GM19452 (cell line): Measurements from ENCODE around the gene SPDEF.

ENCODE experiments used
- ATAC-seq: cut with Tn5 transposase; IDR thresholded peaks from one replicate; pipeline ENCODE4 v1.9.1; 2021; ENCODE audit not compliant: unreplicated experiment

The SPDEF gene

DNA sequence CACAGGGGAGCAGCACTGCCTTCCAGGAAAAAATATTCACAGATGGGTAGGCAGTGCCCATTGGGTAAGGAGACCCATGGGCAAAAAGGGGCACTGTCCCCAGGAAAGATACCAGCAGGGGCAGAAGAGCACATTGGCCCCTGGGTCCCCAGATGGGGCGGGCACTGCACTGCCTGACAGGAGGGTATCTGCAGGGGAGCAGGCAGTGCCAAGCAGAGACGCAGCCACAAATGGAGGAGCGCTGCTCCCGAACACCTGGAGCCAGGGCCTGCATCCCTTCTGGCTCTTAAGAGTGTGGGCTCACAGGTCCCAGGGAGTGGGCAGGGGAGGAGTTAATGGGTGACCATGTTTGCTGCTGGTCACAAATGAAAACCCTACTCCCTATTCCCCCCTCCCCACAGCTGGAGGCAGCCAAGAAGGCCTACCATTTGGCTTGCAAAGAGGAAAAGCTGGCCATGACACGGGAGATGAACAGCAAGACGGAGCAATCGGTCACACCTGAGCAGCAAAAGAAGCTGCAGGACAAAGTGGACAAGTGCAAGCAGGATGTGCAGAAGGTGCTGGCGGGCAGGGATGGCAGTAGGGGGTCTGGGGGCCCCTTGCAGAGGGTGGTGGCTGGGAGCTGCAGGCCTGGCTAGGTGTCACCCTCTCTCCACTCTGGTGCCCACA is 27.0 kb downstream of the SPDEF start:
- ATAC-seq = no peak

DNA sequence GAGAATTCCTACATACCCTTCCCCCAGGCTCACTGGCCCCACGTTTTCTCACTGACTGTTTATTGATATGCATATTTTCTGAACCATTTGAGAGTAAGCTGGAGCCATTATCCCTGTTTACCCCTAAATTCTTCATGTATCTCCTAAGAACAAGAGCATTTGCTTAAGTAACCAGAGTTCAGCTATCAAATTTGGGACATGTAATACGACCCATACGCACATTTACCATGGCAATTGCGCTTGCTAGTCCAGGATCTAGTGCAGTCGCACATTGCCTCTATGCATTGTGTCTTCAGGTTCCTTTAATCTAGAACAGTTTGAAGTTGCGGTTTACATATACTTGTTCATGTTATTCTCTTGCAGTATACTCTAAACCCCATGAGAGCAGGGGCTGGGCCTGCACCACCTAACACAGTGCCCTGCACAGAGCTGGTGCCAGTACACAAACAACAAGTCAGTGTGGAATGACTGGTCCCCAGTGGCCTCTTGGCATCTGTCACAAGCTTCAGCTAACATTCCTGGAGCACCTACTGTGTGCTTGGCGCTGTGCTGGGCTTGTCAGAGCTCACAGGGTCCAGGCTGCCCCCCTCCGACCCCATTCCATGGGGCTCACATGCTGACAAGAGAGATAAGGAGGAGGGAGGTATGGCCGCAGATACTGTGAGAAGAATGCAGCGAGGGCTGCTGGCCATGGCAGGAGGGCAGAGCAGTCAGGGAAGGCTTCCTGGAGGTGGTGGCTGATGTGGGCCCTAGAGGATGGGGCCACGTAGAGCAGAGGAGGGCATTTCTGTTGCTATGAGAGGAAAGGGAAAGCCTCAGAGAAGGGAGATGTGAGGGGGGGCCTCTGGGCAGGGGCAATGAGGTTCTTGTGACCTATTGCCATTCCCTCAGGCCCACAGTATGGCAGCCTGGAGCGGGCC is 28.1 kb downstream of the SPDEF start:
- no peak for ATAC-seq

DNA sequence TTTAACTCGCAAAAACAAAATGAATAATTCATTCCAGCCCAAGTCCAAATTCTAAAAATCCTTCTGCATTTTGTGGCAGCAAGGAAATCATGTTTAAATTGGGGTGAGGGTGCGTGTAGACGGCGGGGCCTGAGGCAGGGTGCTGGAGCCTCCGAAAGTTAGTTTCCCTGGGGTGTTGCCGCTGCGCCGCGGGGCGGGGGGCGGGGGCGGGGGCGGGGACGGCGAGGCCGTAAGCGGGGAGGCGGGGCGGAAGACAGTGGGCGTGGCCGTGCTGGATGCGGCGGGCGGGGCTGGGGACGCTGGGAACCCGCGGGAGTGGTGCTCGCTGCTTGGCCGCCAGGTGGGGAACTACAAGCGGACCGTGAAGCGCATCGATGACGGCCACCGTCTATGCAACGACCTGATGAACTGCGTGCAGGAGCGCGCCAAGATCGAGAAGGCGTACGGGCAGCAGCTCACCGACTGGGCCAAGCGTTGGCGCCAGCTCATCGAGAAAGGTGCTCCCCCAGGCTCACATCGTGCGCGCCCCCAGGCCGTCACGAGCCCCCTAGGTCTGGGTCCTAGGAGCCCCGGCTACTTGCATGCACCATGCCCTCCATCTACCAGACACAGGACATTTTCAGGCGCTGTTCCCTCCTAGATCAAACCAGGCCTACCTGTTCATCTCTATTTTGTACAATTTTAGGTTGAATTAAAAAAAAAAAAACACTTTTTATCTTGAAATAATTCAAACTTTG is 29.0 kb downstream of the SPDEF start:
- peak; percentile 77 for ATAC-seq

DNA sequence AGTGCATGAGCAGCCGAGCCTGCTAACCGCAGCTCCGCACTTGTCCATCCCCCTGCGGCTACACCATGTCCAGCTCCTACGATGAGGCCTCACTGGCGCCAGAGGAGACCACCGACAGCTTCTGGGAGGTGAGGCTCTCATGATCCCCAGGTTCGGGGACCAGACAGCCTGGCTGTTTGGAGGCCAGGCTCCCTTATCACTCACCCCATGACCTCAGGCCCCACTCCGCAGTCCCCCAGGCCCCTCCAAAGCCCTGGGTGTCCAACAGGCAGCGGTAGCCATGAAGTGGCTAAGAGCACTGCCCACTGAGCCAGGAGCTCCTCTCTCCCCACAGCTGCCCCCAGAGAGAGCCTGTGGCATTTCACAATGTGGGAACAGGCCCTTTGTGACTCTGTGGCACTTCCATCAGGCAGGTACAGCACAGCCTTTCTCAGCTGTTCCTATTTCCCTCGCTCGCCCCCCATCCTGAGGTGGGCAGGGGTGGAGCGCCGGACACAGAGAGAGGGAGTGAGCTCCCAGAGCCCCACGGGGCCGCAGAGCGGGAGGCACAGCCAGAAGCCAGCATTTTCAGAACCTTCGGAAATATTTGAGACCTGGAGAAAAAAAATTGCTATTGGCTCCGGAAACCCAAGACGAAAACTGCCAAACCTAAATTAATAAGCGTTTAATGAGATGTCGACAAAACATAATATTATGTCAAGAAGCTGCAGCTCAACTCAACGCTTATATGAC is 29.7 kb downstream of the SPDEF start:
- ATAC-seq = no peak

DNA sequence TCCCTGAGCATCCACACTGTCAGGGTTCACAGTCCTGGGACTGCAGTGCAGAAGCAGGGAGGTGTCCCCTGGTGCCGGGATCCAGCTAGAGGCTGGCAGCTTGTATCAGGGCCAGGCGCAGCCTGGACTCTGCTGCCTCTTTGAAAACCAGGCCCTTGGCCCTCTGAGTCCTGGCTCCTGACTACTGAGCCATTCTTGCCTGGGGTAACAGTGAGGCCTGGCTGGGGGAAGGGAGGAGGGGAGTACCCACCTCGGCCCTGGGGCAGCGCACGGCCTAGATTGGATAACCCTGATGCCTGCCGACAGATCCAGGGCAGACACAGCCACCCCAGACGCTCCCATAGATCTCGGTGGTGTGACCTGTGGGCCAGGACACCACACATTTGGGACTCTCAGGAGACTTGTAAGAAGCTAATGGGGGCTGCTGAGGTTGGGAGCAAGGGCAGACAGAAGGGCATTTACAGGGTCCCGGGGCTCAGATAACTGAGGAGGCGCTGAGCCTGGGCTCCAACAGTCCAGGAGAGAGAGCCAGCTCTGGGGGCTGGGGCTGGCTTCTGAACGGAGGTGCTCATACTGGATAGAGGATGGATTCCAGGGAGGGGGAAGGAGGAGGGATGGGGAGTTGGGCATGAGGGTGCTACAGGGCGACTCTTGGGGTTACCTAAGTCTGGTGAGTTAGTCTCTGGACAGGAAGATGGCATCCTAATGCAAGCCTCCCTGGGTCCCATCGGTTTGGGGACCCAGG is 30.5 kb downstream of the SPDEF start:
- ATAC-seq = no peak

DNA sequence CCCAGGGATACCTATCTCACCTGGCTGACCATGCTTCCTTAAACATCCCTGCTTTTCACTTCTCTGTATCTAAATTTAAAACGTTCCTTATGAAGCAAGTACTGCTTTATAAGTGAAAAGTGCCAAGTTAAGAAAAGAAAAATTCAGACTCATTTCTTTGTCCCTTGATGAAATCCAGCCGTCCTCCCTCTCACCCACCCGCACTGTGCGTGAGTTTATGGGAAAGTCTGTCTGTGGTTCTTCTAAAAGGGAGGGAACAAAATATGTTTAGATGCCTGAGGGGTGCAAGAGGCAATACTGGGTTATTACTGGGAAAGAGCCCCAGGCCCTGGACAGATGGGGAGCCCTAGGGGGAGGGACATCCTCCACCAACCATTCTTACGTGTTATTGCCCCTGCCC is 31.2 kb downstream of the SPDEF start:
- ATAC-seq = no peak

DNA sequence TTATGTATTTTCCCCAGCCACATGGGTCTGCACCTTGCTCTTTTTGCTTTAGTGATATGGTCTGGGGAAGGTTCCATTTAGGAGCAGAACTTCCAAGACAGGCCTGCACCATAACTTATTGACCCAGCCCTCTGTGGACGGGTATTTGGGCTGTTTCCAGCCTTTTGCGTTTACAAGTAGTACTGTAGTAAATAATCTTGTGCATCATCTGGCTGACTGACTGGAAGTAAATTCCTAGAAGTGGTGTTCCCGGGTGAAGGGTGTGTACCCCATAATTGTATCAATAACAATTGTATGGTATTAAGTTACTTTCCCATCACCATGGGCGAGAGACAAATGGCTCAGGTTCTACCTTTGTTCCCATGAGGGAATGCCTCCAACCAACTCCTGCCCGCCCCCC is 31.6 kb downstream of the SPDEF start:
- ATAC-seq = no peak

DNA sequence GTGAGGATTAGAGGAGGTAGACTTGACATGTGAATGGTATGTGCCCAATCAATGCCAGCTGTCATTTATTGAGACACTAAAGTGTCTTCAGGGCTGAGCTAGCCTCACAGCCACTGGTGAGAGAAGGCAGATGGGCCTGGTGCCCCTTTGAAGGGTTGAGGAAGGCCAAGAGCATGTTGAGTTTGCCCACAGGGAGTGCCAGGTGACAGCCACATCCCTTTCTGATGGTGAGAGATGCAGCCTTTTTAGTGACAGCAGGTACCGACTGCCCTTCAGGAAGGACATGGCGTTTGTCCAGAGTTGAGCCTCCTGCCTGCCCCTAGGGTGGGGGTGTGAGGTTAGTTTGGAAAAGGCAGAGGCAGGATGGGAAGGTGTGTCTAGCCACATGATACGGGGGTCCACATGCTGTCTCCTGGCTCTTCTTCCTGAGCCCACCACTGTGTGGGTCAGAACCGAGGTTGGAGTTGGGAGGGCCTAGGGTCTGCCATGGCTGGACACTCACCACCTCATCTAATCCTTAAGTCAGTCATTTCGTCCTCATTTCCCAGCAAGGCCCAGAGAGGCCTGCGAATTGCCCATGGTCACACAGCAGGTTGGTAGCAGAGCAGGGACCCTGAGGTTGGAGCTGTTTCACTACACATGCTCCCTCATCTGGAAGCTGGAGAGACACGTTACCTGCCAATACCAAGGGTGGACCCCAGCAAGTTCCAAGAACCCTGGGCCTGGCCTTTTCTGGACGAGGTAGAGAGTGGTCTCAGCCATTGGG is 32.5 kb downstream of the SPDEF start:
- ATAC-seq = no peak

DNA sequence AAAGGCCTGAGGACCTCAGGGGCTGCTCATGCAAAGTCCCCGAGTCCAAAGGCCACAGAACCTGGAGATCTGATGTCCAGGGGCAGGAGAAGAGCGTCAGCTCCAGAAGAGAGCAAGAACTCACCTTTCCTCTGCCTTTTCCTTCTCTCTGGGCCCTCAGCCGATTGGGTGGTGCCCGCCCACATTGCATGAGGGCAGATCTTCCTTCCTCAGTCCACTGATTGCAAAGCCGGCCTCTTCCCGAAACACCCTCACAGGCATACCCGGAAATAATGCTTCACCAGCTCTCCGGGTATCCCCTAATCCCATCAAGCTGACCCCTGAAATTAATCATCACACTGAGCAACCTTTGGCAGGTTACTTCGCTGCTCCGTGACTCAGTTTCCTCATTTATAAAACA is 33.4 kb downstream of the SPDEF start:
- no peak for ATAC-seq

DNA sequence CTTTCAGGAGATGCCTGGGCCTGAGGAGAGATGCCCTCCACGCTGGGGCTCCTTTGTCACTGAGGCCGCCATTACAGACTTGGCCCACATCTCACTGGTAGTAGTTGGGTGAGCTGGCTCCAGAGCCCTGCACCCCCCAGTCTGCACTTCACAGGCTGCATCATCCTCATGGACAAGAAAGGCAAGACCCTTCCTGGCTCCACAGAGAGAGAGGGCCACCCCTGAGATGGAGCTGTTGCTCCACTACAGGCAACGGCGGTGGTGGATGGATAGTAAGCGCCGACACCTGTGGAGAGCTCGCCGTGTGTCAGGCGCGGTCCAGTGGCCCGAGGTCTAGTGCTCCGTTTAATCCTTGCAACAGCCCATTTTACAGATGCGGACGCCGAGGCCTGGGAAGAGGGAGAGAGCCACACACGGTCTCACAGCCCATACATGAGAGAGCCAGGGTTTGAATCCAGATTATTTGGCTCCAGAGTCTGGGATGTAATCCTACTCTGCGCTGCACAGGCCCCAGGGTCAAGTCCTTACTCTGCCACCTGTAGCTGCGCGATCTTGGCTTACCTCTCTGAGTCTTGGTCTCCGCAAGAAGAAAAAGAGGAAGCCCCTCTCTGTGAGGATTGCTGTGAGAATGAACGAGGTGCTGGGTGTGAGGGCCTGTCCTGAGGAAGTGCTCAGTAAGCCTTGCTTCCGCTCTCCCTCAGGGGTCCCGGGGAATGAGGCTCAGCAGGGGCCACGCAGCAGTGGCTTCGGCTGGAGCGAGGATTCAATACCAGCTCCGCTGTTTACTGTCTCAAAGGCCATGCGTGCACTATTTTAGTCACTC is 34.5 kb downstream of the SPDEF start:
- no peak for ATAC-seq

DNA sequence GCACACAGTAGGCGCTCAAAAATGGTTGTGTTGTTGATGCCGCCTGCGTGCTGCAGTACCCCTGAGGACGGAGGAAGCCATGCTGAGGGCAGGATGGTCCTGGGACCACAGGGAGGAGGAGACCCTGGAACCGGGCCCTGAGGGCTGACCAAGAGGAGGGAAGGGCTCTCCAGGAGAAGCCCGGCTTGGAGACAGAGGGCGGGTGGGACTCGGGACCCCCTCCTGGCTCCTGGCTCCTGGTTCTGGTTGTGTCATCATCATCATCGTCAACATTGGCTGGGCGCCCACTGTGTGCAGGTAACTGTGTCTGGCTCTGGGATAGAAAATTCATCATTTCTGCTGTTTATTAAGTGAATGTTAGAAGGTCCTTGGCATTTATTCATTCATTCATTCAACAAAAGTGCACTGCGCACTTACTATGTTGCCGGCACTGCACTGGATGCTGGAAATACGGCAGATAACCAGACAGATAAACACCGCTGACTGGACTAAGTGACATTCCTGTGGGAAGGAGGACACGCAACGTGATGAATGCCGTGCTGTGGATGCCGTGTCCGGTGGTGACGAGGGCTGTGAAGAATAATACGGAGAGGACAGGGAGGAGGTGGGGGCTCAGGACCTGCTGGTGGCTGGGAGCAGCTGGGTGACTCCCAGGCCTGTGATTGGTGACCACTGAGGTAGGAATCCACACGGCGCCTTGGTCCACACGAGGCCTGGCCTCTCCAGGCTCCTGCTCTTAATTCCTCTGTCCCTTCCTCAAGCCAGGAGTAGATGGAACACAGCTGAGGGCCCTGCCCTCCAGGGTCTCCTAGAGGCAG is 35.3 kb downstream of the SPDEF start:
- ATAC-seq = no peak

DNA sequence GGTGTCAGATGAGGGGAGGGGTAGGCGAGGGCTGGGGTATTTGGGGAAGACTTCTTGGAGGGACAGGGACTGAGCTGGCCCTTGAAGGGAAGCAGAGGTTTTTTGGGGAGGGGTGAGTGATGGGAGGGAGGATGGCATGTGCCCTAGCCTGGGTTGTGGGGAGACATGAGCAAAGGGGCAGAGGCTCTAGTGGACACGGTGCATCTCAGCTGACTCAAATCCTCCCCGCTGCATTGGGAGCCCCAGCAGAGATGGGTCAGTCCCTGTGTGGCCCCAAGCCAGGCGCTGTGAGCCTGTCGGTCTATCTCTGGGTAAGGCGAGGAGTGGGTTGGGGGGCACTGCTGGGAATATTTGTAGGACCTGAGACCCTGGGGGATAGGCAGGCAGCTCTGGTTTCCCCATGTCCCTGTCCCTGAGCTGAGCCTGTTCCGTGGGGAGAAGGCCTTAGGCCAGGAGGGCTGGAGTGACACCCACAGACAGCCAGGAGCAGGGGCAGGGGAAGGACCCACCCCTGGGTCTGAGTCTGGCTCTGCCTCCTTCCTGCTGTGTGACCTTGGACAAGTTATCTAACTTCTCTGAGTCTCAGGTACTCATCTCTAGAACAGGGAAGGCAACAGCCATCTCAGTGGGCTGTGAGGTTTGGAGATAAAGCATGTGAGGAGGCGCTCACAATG is 36.0 kb downstream of the SPDEF start:
- ATAC-seq = no peak

DNA sequence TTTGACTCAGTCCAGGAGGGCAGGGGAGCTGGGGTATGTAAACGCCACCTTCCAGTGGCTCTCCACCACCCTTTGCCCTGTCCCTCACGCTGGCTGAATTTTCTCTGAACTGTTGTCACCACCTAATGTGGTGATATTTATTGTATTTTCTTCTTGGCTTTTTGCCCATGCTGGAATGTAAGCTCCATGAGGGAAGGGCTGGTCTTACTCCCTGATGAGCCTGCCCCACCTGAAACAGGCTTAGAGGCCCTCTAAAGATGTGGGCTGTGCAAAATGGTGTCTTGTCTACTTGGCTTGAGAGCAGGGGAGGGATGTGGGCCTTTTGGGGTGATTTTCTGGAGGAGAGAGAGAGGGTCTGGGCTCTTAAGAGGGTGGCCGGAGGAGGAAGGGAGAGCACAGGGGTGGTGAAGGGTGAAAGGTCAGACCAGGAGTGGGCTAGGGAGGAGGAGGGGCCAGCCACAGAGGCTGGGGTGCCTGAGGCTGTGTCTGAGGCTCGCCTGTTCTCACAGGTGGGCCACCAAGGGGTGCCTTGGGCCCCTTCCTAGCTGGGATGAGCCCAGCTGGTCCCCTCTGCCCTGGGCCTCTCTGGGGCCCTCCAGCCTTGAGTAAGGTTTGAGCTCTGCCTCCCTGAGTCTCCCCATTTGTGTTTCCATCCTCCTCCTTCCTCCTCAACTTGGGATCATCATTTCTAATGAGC is 37.3 kb downstream of the SPDEF start:
- ATAC-seq = no peak

DNA sequence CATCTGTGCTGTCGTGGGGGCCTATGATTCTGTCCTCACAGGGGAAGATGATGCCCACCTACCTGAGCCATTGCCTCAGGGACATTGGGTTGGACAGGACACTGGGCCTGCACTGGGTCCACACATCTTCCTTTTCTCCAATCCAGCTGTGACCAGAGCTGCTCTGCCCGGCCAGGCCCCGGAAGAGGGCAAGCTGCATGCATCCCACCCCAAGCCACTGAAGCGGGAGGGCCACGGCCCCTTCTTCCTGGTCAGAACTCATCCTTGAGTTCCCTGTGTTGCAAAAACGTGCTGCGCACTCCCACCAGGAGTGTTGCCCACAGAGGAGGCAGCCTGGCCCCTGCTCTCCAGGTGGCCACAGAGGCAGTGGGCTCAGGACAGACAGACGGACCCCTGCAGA is 38.2 kb downstream of the SPDEF start:
- no peak for ATAC-seq

DNA sequence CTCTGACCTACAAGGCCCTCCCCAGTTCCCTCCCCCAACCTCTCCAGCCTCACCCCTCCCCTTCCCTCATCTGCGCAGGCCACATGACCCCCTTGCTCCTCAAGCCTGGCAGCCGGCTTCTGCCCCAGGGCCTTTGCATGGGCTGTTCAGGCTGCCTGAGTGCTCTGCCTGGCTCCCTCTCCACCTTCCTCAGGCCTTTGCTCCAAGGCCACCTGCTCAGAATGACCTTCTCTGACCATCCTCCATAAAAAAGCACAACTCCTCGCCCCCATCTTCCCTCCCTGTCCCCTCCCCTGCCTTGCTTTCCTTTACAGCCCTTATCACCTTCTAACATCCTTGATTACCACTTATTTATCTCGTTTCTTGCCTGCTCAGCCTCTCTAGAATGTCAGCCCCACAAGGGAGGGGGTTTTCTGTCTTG is 38.7 kb downstream of the SPDEF start:
- ATAC-seq = no peak

DNA sequence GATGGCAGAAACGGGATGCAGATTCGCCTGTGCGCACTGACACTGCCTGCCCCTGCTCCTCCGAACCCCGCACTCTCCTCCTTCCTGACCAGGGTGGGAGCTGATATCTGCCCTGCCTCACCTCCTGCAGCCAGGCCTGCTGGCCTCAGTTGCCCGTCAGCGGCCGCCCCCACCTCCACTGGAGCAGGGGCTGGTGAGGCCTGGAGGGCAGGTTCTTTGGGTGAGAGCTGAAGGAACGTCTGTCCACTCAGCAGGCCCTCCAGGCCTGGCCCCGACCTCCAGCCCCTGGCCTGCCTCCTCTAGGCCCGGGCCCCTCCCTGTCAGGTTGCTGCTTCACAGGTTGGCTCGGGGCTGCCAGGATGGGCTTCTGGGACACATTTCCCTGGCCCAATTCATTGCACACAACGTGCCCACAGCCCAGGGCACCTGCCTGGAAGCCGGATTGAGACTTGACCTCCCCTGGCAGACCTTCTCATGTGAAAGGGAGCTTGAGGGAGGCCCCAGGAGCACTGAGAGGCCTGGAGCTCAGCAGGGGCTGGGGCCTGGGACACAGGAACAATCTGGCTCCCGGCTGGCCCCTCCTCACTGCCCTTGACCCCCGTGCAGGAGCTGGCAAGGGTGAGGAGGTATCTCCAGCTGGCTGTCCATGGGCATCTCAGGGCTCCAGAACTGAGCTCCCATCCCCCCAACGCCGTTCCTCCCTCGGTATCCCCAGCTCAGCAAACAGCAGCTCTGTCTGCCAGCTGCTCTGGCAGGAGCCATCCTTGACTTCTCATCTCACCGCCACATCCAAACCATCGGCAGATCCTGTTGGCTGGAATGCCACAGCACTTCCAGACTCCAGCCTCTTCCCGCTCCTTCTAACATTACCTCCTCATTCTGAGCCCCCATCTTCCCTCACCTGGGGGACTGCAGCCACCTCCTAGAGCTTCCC is 39.5 kb downstream of the SPDEF start:
- ATAC-seq = no peak
